GM12872 (cell line): ENCODE data around the gene PCNX2.

Experiments used
- CTCF ChIP-seq: IDR thresholded peaks from 3 replicates; pipeline ENCODE4 v1.5.1; 2011; ENCODE audit warnings: low read depth, mild to moderate bottlenecking, low read length, moderate library complexity; ENCODE audit not compliant: insufficient read depth

Gene PCNX2

GRCh38 chr1:233005156-233005555 is 290.4 kb downstream of the PCNX2 start:
- TF ChIP-seq CTCF: no peak

- TF ChIP-seq CTCF: no peak
These were observed 291.1 kb downstream of the PCNX2 start for GRCh38 chr1:233004451-233004850.

GRCh38 chr1:232999956-233000625 is 295.4 kb downstream of the PCNX2 start:
- no peak for TF ChIP-seq CTCF

- TF ChIP-seq CTCF: no peak
These were observed 296.9 kb downstream of the PCNX2 start for GRCh38 chr1:232998646-232999045.

GRCh38 chr1:232998138-232998537 is 297.4 kb downstream of the PCNX2 start:
- no peak for TF ChIP-seq CTCF

- no peak for TF ChIP-seq CTCF
These were observed 299.4 kb downstream of the PCNX2 start for GRCh38 chr1:232996143-232996542.

- TF ChIP-seq CTCF: no peak
These were observed 300.3 kb downstream of the PCNX2 start for GRCh38 chr1:232995189-232995588.
